TTC549 (cell line): ENCODE results near the gene RBM17.
"Not testable (repeated sequence)": the region's sequence is repeated elsewhere in the genome, so short reads cannot be mapped to it uniquely, and the experiment has no call there.

ENCODE experiments used
- FAIRE-seq: peaks from 2 replicates; lab custom pipeline; 2012; peaks lifted over from hg19 to GRCh38; lab: Jason Lieb, UNC

RBM17 gene, protein sequence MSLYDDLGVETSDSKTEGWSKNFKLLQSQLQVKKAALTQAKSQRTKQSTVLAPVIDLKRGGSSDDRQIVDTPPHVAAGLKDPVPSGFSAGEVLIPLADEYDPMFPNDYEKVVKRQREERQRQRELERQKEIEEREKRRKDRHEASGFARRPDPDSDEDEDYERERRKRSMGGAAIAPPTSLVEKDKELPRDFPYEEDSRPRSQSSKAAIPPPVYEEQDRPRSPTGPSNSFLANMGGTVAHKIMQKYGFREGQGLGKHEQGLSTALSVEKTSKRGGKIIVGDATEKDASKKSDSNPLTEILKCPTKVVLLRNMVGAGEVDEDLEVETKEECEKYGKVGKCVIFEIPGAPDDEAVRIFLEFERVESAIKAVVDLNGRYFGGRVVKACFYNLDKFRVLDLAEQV

DNA sequence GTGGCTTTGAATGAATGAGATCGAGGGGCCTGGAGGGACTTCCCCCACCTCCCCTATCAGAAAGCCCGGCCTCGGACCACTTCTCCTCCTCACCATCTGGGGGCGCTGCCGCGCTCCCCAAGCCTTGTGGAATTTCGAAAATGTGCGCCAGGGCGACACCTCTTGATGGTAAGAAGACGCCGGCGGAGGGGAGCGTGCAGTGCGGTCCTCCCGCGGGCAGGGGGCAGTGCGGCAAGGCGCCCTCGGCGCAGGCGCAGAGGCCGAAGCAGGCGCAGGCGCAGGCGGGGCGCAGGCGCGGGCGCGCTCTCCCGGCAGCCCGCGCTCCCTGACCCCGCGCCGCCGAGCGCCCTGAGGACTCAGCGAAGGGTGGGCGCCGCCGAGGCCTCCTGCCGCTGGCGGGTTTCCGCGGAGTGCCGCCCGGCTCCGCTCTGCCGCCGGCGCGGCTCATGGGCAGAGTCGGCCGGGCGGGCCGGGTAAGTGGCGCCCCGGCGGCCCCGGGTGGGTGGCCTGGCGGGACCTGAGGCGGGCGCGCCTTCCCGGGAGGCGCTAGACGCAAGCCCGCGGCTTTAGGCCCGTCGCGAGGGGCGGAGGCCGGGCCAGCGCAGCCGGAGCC lies at the start of gene RBM17:
Gene RBM17 (plus strand): TSS at position 314 of the 613 bp plus-strand sequence. CDS start 8,032 bp downstream, outside the sequence.
- FAIRE-seq = no peak

DNA sequence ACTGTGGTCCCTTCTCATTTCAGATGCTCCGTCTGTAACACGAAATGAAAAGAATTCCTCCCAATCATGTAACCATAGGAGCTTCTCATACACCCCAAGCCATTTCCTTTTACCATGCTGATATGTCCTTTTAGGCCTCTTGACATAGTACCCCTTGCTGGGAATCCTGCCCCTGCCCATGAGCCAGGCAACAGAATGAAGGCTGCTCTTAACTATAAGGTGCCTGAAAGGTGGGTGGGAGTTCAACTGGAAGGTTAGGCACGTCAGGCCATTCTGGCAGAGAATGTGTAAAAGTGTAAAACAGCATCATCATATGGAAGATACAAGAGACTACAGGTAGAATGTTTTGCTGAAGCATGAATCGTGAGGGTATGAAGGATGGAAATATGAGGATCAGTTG lies 49.1 kb upstream of the RBM17 start:
- no peak for FAIRE-seq

DNA sequence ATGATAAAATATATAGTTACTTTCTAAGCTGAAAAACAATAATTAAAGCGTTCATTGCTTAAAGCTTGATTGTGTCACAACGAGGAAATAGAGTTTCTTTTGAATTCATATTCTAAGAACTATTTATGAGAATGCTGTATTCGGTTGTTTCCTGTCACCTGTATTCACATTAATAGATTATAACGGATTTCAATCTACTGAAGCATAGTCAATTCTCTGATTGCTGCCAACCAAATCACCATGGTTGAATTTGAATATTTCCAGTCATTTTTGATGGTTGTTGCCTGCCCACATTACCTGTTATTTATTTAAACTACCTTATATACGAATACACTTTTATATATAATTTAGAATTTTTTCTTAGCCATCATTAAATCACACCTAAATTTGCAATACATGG lies 48.6 kb upstream of the RBM17 start:
- no peak for FAIRE-seq

DNA sequence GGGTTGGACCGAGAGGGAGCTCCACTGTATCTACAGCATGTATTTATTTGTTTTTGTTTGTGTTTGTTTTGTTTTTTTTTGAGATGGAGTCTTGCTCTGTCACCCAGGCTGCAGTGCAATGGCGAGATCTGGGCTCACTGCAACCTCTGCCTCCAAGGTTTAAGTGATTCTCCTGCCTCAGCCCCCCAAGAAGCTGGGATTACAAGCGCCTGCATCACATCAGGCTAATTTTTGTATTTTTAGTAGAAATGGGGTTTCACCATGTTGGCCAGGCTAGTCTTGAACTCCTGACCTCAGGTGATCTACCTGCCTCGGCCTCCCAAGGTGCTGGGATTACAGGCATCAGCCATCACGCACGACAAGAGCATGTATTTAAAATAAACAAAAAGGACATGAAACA lies 45.5 kb upstream of the RBM17 start:
- not testable (repeated sequence) for FAIRE-seq

DNA sequence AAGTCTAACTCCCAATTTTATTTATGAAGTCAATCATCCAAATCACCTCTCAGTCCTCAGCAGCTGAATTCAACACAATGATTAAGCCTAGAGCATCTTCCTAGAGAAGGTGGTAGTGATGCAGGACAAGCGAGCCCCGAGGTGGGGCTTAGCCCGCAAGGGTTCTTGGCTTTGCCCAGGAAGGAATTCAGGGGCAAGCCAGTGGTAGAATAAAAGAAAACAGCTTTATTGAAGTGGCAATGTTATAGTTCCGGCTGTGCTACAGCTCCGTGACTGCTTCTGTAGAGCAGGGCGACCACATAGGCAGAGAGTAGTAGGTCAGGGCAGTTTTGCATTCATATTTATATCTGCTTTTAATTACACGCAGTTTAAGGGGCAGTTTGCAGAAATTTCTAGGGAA lies 44.8 kb upstream of the RBM17 start:
- FAIRE-seq = no peak

DNA sequence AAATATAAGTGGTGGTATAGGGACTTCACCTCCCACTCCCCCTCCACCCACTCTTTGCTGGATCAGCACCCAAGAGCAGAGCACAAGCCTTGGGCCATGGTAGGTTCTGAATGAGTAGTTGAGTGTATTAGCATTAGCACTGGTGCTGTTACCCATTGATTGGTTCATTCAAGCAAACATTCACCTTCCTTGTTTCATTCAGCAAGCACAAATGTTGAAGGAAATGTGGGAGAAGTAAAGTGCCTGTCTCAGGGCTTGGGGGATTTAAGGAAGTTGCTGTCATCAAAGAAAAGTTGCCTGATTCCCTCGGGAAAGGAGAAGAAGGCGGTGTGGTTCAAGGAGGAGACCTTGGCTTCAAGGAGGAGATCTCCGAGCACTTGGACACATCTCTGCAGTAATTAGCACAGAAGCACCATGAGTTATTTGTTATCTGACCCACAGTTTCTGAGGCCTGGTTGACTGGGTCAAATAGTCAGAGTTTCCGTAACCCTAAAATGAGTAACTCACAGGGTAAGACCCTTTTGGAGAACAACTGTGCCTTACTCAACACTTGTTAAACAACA lies 44.0 kb upstream of the RBM17 start:
- FAIRE-seq = no peak

DNA sequence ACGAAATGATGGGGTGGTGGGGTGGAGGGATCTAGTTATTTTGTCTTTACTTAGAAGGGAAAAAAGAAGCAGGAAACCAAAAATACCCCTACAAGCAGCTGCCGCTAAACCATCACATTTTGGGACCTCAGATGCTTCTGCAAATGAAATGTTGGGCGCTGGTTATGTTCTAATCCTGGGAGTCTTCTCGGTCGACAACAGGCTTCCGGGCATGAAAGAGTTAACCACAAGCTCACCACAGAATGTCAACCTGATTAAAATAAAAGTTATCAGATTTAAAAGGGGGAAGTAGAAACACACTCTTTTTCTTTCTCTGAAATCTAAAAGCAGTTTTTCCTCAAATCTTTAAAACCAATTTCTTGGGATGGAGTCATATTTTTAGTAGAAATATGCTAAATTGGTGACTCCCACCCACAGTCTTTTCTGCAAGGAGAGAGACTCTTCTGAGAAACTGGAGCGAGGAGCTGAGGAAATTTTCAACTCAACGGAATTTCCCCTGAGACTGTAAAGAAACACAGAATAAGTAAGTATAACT lies 43.5 kb upstream of the RBM17 start:
- no peak for FAIRE-seq

DNA sequence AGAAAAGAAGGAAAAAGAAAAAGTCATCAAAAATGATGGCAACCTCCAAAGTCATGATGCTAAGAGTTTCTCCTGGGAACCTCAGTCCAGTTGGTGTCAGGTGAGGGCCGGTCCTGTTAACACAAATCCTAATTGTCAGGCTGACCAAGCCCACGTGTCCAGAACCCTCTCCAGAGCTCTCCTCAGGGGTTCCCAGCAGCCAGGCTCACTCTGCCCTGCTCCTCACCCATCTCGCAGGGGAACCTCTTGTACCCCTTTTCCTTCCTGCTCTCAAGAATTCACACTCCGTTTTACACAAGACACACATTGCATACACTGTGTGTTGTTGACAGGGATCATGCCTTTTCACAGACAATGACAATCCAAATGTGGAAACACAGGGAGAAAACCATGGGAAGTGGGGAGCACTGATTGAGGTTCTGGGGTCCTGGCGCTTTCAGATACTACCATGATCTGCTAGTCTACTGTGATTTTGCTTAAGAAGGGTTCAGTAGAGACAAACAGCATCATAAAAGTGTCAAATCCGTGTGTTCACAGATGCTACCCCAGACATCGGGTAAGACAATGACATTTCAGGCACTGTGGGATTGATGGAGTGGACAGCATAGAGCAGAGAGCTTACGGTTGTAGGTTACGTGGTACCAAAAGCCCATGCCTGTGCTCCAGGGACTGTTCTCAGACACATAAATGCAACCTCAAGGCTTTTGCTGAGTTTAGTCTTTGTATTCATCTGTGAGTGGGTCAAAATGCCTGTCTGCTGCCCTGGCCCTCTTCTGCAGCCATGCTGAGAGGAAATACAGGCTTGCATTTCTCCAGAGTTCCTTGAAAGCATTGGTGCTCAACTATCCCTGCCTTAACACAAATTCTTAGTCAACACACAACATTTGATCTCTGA lies 42.7 kb upstream of the RBM17 start:
- FAIRE-seq = no peak

DNA sequence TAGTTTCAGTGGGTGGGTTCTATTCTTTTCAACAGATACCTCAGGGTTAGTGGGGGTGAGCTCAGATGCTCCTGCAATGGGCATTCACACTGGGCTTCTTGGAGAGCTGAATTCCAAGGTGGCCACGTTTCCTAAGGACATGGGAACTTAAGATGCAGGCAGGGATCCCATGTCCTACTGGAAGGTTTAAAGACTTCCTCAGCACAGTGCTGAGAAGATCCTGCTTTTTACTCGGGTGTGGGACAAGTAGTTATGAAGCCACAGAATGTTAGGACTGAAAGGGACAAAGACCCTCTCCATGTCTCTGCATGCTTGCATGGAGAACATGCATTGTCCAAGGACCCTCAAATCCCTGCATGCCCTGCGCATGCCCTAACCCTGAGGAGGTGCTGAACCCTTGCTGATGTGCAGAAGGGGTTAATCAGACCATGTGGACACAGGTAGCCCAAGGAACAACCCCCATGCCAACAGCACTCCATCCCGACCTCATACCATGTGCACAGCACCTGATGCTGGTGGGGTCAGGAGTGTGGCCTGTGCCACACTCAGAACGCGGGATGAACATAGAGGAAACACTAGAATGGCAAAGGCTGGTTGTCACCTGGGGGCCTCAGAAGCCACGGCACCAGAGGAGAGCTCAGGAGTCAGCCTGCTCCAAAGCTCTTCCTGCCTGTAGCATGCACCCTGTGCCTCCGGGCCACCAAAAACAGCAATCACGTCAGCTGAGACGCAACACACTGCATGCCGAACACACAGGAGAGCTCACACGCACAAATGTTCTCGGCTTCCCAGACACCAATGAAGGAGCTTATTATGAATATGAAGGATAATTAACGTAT lies 41.8 kb upstream of the RBM17 start:
- no peak for FAIRE-seq

DNA sequence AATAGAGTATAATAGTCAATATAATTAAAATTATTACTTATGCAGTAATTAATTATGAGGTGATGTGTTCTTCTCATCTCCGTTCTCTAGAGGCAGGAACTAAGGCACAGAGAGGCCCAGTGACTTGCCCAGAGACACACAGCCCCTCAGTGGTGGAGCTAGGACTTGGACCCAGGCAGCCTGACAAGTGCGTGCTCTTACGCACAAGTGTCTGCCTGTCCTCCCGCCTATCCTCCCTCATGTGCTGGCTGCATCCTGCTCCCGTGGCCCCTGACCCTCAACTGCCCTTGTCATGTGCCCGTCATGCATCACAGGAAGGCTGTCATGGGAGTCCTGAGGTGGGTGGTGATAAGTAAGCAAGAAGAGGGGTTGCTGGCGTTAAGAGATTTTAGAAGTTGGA lies 41.0 kb upstream of the RBM17 start:
- FAIRE-seq = no peak

DNA sequence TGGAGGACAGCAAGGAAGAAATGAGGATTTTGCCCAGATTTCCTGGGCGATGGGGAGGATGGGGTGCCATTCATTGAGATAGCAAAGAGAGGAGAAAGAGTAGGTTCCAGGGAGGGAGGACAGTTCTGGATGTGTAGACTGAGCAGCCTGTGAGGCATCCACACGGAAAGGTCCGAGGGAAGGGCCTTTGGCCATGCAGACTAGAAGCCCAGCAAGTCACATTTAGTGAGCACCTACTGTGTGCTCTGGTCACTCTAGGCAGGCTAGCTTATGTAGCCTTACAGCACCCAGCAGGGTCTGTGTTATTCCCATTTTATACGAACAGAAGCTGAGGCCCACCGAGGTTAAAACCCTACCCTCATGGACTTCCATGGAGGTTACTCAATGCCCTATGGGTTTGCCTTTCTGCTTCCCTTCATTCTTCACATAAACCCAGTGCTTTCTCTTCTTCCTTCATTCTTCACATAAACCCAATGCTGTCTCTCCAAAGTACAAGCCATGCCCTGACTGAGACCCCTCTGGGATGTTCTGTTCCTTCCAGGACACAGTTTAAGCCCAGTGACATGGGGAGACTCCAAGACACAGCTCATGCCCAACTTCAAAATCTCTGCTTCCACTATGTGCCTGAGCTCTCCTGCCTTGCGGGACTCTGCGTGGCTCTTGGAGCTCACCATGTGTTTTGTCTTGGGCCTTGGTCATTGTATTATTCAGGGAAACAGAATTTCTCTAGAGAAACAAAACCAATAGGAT lies 40.4 kb upstream of the RBM17 start:
- FAIRE-seq = no peak

DNA sequence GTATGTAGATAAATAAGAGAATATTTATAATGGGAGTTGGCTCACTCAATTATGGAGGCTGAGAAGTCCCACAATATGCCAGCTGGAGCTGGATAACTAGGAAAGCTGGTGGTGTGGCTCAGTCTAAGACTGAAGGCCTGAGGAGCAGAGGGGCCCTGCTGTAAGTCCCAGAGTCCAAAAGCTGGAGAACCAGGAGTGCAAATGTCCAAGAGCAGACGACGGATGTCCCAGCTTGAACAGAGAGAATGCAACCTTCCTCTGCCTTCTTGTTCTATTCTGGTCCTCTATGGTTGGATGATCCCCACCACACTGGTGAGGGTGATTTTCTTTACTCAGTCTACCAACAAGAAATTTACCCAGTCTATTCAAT lies 39.8 kb upstream of the RBM17 start:
- FAIRE-seq = no peak

DNA sequence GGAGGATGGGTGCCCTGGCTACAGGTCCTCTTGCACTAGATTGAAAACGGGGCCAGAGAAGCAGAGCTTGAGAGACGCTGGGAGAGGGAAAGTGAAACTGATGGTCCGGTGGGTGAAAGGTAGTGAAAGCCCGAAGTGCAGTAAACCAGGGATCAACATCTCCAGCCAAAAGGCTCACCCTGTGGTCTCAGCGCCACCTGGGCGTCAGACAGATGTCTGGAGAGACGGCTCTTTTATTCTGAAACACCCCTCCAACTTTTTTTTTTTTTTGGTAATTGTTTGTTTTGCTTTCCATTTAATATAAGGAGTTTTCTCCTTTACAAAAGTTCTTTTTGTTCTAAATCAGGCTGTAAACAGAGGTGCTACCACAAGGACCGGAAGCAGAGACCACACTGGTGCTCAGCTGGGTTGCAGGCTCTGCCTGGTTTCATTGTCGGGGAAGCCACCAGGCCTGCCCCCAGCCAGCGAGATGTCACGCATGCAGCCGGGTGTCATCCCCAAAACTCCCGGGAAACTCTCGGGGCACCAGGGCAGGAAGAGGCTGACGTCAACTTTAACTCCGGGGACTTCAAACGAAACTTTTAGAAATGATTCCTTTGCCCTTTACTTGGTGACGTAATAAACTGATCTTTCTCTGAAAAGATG lies 37.9 kb upstream of the RBM17 start:
- FAIRE-seq = no peak

DNA sequence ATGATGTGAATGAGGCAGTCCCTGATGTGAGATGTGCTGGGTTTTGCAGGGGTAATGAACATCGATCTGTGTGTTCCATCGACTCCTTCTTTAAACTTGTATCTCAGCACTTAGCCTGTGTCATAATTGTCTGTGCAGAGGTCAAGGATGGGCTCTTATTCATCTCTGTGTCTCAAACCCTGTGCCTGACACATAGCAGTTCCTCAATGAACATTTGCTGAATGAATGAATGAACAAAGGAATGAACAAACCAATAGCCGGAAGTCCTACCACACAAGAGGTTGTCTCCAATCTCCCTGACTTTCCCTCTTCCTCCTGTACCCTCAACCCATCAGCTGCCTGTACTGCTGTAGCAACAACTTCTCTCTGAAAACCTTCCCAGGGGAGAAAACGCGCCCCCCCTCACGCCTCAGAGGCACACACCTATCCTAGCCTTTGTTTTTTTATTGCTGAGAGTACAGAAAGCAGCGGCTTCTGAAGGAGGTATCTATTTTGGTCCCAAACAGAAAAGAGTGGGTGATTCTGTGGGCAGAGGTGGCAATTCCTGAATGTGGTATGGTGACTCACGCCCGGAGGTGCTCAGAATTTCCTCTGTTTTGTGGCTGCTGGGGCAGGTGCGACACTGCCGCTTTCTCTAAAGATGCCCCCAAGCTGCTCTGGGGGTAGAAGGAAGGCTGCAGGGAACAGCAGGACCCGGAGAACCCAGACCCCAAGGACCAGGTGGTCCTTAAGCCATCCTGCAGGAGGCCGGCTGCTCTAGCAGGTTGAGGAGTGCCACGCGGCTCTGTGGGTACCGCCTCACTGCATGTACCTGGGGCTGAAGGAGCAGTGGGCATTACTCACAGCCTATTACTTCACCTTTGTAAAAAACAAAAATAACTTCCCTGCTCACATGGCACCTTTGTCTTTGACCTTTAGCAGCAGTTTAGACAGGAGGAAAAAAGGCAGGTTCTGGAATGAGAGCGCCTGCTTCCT lies 36.3 kb upstream of the RBM17 start:
- no peak for FAIRE-seq

DNA sequence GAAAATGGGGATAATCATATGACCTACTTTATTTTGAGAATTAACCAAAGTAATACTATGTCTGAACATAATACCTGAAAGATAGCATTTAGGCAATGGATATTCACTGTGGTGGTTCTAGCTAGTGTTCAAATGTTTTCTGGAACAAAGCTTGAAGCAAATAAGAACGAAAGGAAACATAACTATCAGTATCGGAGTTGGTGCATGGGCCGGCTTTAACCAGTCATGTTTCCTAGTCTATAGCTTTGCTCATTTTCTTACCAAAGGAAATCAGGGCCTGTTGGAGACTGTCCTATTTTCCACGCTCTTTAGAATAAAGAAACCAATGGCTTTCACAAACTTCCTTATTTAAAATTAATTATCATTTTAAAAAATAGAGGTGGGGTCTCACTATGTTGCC lies 35.5 kb upstream of the RBM17 start:
- FAIRE-seq = no peak

DNA sequence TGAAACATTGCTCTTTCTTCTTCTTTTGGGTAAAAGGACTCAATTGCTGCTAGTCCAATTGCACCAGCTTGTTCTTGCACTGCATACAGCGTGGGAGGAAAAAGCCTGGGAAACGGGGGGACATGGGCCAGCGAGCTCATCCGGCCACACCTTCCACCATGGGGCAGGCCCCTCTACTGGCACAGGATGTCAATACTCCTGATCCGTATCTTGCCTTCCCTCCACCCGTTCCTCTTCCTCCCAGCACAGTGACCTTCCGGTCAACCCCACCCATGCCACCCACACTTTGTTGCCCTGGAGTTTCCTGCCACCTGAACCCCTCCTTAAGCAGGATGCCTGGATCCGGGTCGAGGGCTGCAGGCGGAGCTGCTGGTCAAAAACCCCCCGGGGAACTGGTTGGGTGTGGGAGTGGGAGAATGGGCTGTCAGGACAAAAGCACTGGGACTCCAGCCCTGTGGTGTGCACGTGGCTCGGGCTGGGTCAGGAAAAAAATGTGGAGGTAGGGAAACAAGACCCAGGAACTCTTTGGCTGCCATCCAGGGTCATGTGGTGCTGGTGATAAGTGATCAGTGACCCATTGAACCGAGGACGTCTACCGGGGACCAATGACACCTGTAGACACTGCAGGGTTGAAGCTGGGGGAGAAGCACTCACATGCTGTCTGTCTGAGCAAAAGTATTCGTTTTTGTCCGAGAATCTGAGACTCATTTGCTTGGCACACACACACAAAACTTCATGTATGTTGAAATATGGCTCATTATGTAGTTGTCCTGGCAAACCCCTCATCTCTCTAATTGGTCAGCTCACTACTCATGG lies 34.8 kb upstream of the RBM17 start:
- no peak for FAIRE-seq

DNA sequence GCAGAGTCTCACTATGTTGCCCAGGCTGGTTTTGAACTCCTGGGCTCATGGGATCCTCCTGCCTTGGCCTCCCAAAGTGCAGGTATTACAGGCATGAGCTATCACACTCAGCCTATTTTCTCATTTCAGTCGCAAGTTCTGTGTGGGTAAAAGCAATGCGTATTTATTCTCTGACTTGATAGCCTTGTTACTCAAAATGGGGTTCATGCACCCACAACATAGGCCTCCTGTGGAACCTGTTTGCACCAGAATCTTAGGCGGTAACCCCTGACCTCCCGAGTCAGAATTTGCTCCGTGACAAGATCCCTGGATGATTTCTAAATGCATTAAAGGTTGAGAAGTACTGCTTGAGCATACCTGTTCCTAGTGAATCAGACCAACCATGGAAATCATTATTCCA lies 34.0 kb upstream of the RBM17 start:
- no peak for FAIRE-seq

DNA sequence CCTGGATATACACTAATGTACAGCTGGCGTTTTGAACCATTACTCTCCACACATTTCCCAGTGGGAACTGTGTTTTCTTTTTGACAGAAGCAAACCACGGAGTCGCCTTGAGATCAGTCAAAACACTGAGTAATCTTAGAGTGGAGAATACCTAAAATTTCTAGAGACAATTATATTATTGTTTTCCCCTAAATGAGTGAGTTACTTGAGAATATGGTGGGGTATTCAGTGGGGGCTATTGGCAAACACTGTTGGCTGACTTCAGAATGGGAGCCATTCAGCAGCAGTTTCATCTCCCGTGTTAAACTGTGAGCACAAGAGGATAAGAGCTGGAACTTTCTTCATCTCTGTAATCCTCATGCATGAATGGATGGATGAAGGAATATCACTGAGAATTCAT lies 32.9 kb upstream of the RBM17 start:
- FAIRE-seq = no peak
